PFSK-1 (cell line): ENCODE data around the gene RASSF7.

Source experiments
- POLR2AphosphoS5 ChIP-seq: IDR thresholded peaks from 2 replicates; pipeline ENCODE4 v1.6.1; 2012; ENCODE audit warnings: low read depth, mild to moderate bottlenecking, control low read depth, low read length, moderate library complexity
- REST ChIP-seq, 2 experiments: IDR thresholded peaks; 2 replicates each; pipeline versions ENCODE4 v1.6.1 to v1.8.0; 2011 to 2012; ENCODE audit warnings: low read depth in 2 of 2, low read length in 2 of 2, control low read depth in 1 of 2, inconsistent platforms in 1 of 2, mild to moderate bottlenecking in 1 of 2, moderate library complexity in 1 of 2; ENCODE audit not compliant: insufficient read depth in 1 of 2
- SIN3A ChIP-seq: IDR thresholded peaks from 2 replicates; pipeline ENCODE4 v1.6.1; 2012; ENCODE audit warnings: mild to moderate bottlenecking, low read length, moderate library complexity, borderline replicate concordance; ENCODE audit not compliant: insufficient read depth
- TAF1 ChIP-seq: IDR thresholded peaks from 2 replicates; pipeline ENCODE4 v1.6.1; 2012; ENCODE audit warnings: low read length, control low read depth, borderline replicate concordance; ENCODE audit not compliant: insufficient read depth

- TF ChIP-seq REST (IDR thresholded peaks at IDR 0.05; ENCODE audit: insufficient read depth in 1 of 2, low read depth in 2 of 2, low read length in 2 of 2) (no peak), TAF1 (no peak), SIN3A (no peak), POLR2AphosphoS5 (no peak)
Observed at GRCh38 chr11:603154-603553, 42.4 kb downstream of the RASSF7 start.
